K562 (cell line): ENCODE results near the gene ETV2. TPM values are rescaled to one million over a fixed set of nuclear protein-coding genes. Genes with fewer than 3 reads are reported as not detected.
A peak's percentile ranks its signal among the peaks of the same experiment; 100 is the strongest.

ENCODE experiments used
- CREM ChIP-seq: IDR thresholded peaks from 2 replicates; pipeline ENCODE4 v1.6.1; 2014; ENCODE audit warnings: antibody characterized with exemption, low read depth
- NR2C2 ChIP-seq, 2 experiments: fragments of 200-800 bp in 1 of 2; sonication (Bioruptor generic) in 1 of 2; sonication (generic) in 1 of 2; formaldehyde crosslinking in 1 of 2; IDR thresholded peaks; 2 replicates each; pipeline versions ENCODE4 v1.6.1 to v1.8.0; 2016 to 2022; ENCODE audit warnings: mild to moderate bottlenecking in 1 of 2, missing compliant biosample characterization in 1 of 2, missing genetic modification characterization in 1 of 2, missing genetic modification reagents in 1 of 2
- PHF21A ChIP-seq: fragments of 450-650 bp; IDR thresholded peaks from 2 replicates; pipeline ENCODE4 v1.6.1; 2017; ENCODE audit warnings: low read depth, borderline replicate concordance
- SETDB1 ChIP-seq: IDR thresholded peaks from one replicate; pipeline ENCODE4 v1.6.1; 2012; ENCODE audit warnings: low read length, control low read depth, inconsistent platforms
- SMAD3 ChIP-seq: fragments of 450-650 bp; formaldehyde crosslinking; conservative IDR thresholded peaks from 2 replicates; pipeline ENCODE4 v1.4.0; 2020; ENCODE audit warnings: mild to moderate bottlenecking
- SMARCA5 ChIP-seq: fragments of 450-650 bp; IDR thresholded peaks from 2 replicates; pipeline ENCODE4 v1.6.1; 2016
- SNRNP70 ChIP-seq: fragments of 200-400 bp; formaldehyde crosslinking; optimal IDR thresholded peaks from 2 replicates; pipeline ENCODE3; 2017; ENCODE audit warnings: low read depth, low read length
- ZSCAN32 ChIP-seq: fragments of 450-650 bp; formaldehyde crosslinking; IDR thresholded peaks from 2 replicates; pipeline ENCODE4 v1.4.0; 2020; ENCODE audit warnings: mild to moderate bottlenecking, moderate library complexity
- polyA plus RNA-seq, 8 experiments: library from polyadenylated mRNA; depleted of rRNA in 4 of 8; stranded (reverse) in 5 of 8; unstranded in 3 of 8; fragments of >200 nt; fragmentation: Nextera tagmentation in 2 of 8; fragmentation: Illumina TruSeq in 1 of 8; extraction: Ambion mirVana in 2 of 8; extraction: Trizol in 1 of 8; gene quantifications; 2 replicates each; pipeline versions ENCODE4 v1.2.1 to v1.2.3, GENCODE V29; 2011 to 2014; ENCODE audit warnings: inconsistent platforms in 1 of 8, missing spikeins in 1 of 8
- total RNA-seq, 7 experiments: library from RNA; depleted of rRNA in 6 of 7; stranded (reverse); fragments of >200 nt in 6 of 7; fragmentation: Illumina TruSeq in 2 of 7; extraction: Trizol in 2 of 7; gene quantifications; 2 replicates each; pipeline versions ENCODE4 v1.2.1 to v1.2.3, GENCODE V29; 2011 to 2021; ENCODE audit warnings: low replicate concordance in 1 of 7
- TF ChIP-seq, protein P1 (sequence below), 3 experiments: fragments of 200-800 bp in 1 of 3; fragments of 250-450 bp in 1 of 3; fragments of 450-650 bp in 1 of 3; sonication (Bioruptor Pico) in 1 of 3; sonication (Bioruptor generic) in 1 of 3; formaldehyde crosslinking in 1 of 3; IDR thresholded peaks; 2 replicates each; pipeline versions ENCODE4 v1.6.1 to v1.8.0; 2016 to 2022; ENCODE audit warnings: mild to moderate bottlenecking in 2 of 3, missing genetic modification characterization in 2 of 3, missing compliant biosample characterization in 1 of 3, moderate library complexity in 1 of 3
- TF ChIP-seq, protein P2 (sequence below), 2 experiments: fragments of 450-650 bp; IDR thresholded peaks; 2 replicates each; pipeline ENCODE4 v1.6.1; 2016
- TF ChIP-seq, protein P3 (sequence below), 2 experiments: fragments of 450-650 bp; conservative IDR thresholded peaks; 2 replicates each; pipeline ENCODE4 v1.6.1; 2017; ENCODE audit warnings: mild to moderate bottlenecking in 2 of 2, moderate library complexity in 2 of 2
- TF ChIP-seq, protein P4 (sequence below), 2 experiments: IDR thresholded peaks; 2 replicates each; pipeline ENCODE4 v1.6.1; 2012; ENCODE audit warnings: improper control_type of control experiment in 2 of 2, low read depth in 2 of 2, low read length in 2 of 2, borderline replicate concordance in 1 of 2
- TF ChIP-seq, protein P5 (sequence below): fragments of 450-650 bp; formaldehyde crosslinking; IDR thresholded peaks from 2 replicates; pipeline ENCODE4 v1.4.0; 2020; ENCODE audit warnings: mild to moderate bottlenecking
- TF ChIP-seq, protein P6 (sequence below): sonication (generic); formaldehyde crosslinking; IDR thresholded peaks from 2 replicates; pipeline ENCODE4 v1.8.0; 2022; ENCODE audit warnings: missing genetic modification reagents, mild to moderate bottlenecking, borderline replicate concordance

The ETV2 gene
- total and polyA plus RNA-seq, 9 of the 15 experiments (the other 6 are each of a cell fraction or from before 2014, with no cell fraction given) = 0.11 to 3.7 (median 0.55) TPM

DNA sequence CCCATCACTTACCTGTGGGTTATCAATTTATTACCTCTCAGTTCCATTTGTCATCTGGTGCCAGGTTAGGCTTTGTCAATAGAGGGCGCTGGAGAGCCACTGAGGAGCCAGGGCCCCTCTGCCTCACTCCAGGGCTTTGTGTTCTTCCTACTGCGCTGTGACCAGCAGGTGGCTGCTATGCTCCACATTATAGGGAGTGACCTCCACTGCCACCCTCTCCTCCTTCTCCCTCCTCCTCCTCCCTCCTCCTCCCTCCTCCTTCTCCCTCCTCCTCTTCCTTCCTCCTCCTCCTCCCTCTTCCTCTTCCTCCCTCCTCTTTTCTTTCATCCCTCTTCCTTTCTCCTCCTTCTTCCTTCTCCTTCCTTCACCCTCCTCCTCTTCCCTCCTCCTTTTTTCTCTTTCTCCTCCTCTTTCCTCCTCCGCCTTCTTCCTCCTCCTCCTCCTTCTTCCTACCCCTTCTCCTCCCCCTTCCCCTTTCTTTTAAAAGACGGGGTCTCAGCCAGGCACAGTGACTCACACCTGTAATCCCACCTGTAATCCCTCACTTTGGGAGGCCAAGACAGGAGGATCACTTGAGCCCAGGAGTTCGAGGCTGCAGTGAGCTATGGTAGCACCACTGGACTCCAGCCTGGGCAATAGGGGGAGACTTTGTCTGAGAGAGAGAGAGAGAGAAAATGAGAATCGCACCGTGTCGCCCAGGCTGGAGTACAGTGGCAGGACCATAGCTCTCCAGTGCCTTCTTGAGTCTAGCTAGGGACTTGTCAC is 52.5 kb downstream of the ETV2 start (continued):
- TF ChIP-seq, protein P1, sequence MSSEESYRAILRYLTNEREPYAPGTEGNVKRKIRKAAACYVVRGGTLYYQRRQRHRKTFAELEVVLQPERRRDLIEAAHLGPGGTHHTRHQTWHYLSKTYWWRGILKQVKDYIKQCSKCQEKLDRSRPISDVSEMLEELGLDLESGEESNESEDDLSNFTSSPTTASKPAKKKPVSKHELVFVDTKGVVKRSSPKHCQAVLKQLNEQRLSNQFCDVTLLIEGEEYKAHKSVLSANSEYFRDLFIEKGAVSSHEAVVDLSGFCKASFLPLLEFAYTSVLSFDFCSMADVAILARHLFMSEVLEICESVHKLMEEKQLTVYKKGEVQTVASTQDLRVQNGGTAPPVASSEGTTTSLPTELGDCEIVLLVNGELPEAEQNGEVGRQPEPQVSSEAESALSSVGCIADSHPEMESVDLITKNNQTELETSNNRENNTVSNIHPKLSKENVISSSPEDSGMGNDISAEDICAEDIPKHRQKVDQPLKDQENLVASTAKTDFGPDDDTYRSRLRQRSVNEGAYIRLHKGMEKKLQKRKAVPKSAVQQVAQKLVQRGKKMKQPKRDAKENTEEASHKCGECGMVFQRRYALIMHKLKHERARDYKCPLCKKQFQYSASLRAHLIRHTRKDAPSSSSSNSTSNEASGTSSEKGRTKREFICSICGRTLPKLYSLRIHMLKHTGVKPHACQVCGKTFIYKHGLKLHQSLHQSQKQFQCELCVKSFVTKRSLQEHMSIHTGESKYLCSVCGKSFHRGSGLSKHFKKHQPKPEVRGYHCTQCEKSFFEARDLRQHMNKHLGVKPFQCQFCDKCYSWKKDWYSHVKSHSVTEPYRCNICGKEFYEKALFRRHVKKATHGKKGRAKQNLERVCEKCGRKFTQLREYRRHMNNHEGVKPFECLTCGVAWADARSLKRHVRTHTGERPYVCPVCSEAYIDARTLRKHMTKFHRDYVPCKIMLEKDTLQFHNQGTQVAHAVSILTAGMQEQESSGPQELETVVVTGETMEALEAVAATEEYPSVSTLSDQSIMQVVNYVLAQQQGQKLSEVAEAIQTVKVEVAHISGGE (CRISPR knock-in tag; IDR thresholded peaks at IDR 0.05) = no peak
- TF ChIP-seq, protein P2, sequence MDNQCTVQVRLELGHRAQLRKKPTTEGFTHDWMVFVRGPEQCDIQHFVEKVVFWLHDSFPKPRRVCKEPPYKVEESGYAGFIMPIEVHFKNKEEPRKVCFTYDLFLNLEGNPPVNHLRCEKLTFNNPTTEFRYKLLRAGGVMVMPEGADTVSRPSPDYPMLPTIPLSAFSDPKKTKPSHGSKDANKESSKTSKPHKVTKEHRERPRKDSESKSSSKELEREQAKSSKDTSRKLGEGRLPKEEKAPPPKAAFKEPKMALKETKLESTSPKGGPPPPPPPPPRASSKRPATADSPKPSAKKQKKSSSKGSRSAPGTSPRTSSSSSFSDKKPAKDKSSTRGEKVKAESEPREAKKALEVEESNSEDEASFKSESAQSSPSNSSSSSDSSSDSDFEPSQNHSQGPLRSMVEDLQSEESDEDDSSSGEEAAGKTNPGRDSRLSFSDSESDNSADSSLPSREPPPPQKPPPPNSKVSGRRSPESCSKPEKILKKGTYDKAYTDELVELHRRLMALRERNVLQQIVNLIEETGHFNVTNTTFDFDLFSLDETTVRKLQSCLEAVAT (IDR thresholded peaks at IDR 0.05) = peak; percentile 28 to 90; a peak in 3 of 4 replicates
- TF ChIP-seq PHF21A = peak; percentile 26; the same call in 1 of the 2 replicates
- 0 out of 2 replicates have a peak, but pooled peaks have one; percentile 50 for TF ChIP-seq SMARCA5
- TF ChIP-seq SETDB1 = no peak
- TF ChIP-seq, protein P3, sequence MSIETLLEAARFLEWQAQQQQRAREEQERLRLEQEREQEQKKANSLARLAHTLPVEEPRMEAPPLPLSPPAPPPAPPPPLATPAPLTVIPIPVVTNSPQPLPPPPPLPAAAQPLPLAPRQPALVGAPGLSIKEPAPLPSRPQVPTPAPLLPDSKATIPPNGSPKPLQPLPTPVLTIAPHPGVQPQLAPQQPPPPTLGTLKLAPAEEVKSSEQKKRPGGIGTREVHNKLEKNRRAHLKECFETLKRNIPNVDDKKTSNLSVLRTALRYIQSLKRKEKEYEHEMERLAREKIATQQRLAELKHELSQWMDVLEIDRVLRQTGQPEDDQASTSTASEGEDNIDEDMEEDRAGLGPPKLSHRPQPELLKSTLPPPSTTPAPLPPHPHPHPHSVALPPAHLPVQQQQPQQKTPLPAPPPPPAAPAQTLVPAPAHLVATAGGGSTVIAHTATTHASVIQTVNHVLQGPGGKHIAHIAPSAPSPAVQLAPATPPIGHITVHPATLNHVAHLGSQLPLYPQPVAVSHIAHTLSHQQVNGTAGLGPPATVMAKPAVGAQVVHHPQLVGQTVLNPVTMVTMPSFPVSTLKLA (conservative IDR thresholded peaks at IDR 0.05) = peak in 1 of 2 experiments; percentile 50; a peak in 2 of 4 replicates
- TF ChIP-seq SNRNP70 = no peak
- TF ChIP-seq SMAD3 (CRISPR knock-in tag) = no peak
- no peak for TF ChIP-seq ZSCAN32 (CRISPR knock-in tag)
- peak; percentile 57; the same call in 1 of the 2 replicates for TF ChIP-seq NR2C2 (CRISPR knock-in tag; IDR thresholded peaks at IDR 0.05)
- no peak for TF ChIP-seq NR2C2 (tag; IDR thresholded peaks at IDR 0.05)
- peak; percentile 57; the same call in 1 of the 2 replicates for TF ChIP-seq CREM
- TF ChIP-seq, protein P4, sequence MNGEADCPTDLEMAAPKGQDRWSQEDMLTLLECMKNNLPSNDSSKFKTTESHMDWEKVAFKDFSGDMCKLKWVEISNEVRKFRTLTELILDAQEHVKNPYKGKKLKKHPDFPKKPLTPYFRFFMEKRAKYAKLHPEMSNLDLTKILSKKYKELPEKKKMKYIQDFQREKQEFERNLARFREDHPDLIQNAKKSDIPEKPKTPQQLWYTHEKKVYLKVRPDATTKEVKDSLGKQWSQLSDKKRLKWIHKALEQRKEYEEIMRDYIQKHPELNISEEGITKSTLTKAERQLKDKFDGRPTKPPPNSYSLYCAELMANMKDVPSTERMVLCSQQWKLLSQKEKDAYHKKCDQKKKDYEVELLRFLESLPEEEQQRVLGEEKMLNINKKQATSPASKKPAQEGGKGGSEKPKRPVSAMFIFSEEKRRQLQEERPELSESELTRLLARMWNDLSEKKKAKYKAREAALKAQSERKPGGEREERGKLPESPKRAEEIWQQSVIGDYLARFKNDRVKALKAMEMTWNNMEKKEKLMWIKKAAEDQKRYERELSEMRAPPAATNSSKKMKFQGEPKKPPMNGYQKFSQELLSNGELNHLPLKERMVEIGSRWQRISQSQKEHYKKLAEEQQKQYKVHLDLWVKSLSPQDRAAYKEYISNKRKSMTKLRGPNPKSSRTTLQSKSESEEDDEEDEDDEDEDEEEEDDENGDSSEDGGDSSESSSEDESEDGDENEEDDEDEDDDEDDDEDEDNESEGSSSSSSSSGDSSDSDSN (IDR thresholded peaks at IDR 0.05; ENCODE audit: borderline replicate concordance in 1 of 2, low read depth in 2 of 2, low read length in 2 of 2) = 0 out of 4 replicates have a peak, but pooled peaks of 1 of the 2 experiments have one; percentile 22
- TF ChIP-seq, protein P5, sequence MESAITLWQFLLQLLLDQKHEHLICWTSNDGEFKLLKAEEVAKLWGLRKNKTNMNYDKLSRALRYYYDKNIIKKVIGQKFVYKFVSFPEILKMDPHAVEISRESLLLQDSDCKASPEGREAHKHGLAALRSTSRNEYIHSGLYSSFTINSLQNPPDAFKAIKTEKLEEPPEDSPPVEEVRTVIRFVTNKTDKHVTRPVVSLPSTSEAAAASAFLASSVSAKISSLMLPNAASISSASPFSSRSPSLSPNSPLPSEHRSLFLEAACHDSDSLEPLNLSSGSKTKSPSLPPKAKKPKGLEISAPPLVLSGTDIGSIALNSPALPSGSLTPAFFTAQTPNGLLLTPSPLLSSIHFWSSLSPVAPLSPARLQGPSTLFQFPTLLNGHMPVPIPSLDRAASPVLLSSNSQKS (CRISPR knock-in tag) = no peak
- TF ChIP-seq, protein P6, sequence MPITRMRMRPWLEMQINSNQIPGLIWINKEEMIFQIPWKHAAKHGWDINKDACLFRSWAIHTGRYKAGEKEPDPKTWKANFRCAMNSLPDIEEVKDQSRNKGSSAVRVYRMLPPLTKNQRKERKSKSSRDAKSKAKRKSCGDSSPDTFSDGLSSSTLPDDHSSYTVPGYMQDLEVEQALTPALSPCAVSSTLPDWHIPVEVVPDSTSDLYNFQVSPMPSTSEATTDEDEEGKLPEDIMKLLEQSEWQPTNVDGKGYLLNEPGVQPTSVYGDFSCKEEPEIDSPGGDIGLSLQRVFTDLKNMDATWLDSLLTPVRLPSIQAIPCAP (CRISPR knock-in tag) = no peak
